ENCODE results near the gene PCCB.
"Not testable (repeated sequence)": the region's sequence is repeated elsewhere in the genome, so short reads cannot be mapped to it uniquely, and the experiment has no call there.

The PCCB gene

GRCh38 chr3:136250059-136250902 lies at the start of gene PCCB:
Gene PCCB (plus strand): TSS chr3:136250340. CDS start chr3:136250376, 36 bp downstream.
- H3K27ac ChIP-seq: peak within 1 kb of the TSS in 20 of 21 experiments; percentile 69 to 95 (median 87)
- peak within 1 kb of the TSS; percentile 43 to 63 (median 59) for H3K4me3 ChIP-seq

GRCh38 chr3:136207489-136208115 lies 42.5 kb upstream of the PCCB start:
- no peak overlapping the region for H3K4me3 ChIP-seq

GRCh38 chr3:136209921-136210320 lies 40.2 kb upstream of the PCCB start:
- H3K27ac ChIP-seq: no peak overlapping the region
- no peak overlapping the region for H3K4me3 ChIP-seq

More at GRCh38 chr3:136207489-136208115, 42.5 kb upstream of the PCCB start:
- H3K27ac ChIP-seq: no peak overlapping the region

GRCh38 chr3:136211547-136211946 lies 38.6 kb upstream of the PCCB start:
- no peak overlapping the region for H3K4me3 ChIP-seq
- H3K27ac ChIP-seq: no peak overlapping the region

- H3K4me3 ChIP-seq, H3K27ac ChIP-seq: not testable (repeated sequence)
These were observed 27.4 kb upstream of the PCCB start for GRCh38 chr3:136222746-136223145.

- H3K27ac ChIP-seq: no peak overlapping the region
- no peak overlapping the region for H3K4me3 ChIP-seq
These were observed 17.7 kb upstream of the PCCB start for GRCh38 chr3:136232413-136232812.

GRCh38 chr3:136235545-136235944 lies 14.6 kb upstream of the PCCB start:
- Histone ChIP-seq H3K4me3 (no peak overlapping the region), H3K27ac (no peak overlapping the region)

GRCh38 chr3:136236109-136236508 lies 14.0 kb upstream of the PCCB start:
- Histone ChIP-seq H3K4me3 (no peak overlapping the region), H3K27ac (no peak overlapping the region)

- Histone ChIP-seq H3K4me3 (no peak overlapping the region), H3K27ac (no peak overlapping the region)
These were observed 13.0 kb upstream of the PCCB start for GRCh38 chr3:136237103-136237502.

GRCh38 chr3:136237961-136238649 lies 12.0 kb upstream of the PCCB start:
- no peak overlapping the region for H3K27ac ChIP-seq
- no peak overlapping the region for H3K4me3 ChIP-seq

GRCh38 chr3:136239094-136239493 lies 11.0 kb upstream of the PCCB start:
- Histone ChIP-seq H3K27ac (no peak overlapping the region), H3K4me3 (no peak overlapping the region)

GRCh38 chr3:136245691-136246090 lies 4.4 kb upstream of the PCCB start:
- no peak overlapping the region for H3K4me3 ChIP-seq
- no peak overlapping the region for H3K27ac ChIP-seq

GRCh38 chr3:136247436-136247835 lies 2.7 kb upstream of the PCCB start:
- no peak overlapping the region for H3K4me3 ChIP-seq
- H3K27ac ChIP-seq: no peak overlapping the region

- H3K27ac ChIP-seq: no peak overlapping the region
- H3K4me3 ChIP-seq: no peak overlapping the region
These were observed 2.1 kb upstream of the PCCB start for GRCh38 chr3:136247855-136248590.

GRCh38 chr3:136249091-136249490 lies 1.0 kb upstream of the PCCB start:
- Histone ChIP-seq H3K27ac (no peak overlapping the region), H3K4me3 (no peak overlapping the region)

GRCh38 chr3:136249593-136249992 lies 547 bp upstream of the PCCB start:
- peak overlapping the region in 5 of 7 experiments; percentile 58 to 63 (median 59) for H3K4me3 ChIP-seq
- H3K27ac ChIP-seq: peak overlapping the region in 14 of 21 experiments; percentile 69 to 95 (median 88)

GRCh38 chr3:136250903-136251460 lies 842 bp downstream of the PCCB start:
- Histone ChIP-seq H3K27ac (peak overlapping the region in 15 of 21 experiments; percentile 16 to 95 (median 88)), H3K4me3 (peak overlapping the region; percentile 43 to 63 (median 59))

- peak overlapping the region in 4 of 21 experiments; percentile 16 to 89 (median 88) for H3K27ac ChIP-seq
- no peak overlapping the region for H3K4me3 ChIP-seq
These were observed 1.4 kb downstream of the PCCB start for GRCh38 chr3:136251511-136251910.

GRCh38 chr3:136255672-136256406 lies 5.7 kb downstream of the PCCB start:
- Histone ChIP-seq H3K4me3 (no peak overlapping the region), H3K27ac (no peak overlapping the region)
